Activated CD4-positive, CD25-positive, alpha-beta regulatory T cell (primary cell): Measurements from ENCODE around the gene PHACTR1.
"Not testable (repeated sequence)": the region's sequence is repeated elsewhere in the genome, so short reads cannot be mapped to it uniquely, and the experiment has no call there.

Experiments
- DNase-seq, 4 experiments: peaks; one replicate each; lab custom pipeline; 2025; lab: John Stamatoyannopoulos, UW

PHACTR1 gene

DNA sequence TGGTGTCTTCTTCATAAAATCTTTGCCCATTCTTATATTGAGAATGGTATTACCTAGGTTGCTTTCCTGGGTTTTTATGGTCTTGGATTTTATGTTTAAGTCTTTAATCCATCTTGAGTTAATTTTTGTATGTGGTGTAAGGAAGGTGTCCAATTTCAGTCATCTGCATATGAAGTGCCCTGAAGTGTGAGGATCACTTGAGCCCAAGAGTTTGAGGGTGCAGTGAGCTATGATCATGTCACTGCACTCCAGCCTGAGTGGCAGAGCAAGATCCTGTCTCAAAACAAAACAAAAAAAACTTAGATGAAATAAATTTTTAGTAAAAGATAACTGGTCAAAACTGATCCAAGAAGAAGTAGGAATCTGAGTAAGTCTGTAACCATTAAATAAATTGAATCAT lies 396.4 kb downstream of the PHACTR1 start:
- DNase-seq = no peak

DNA sequence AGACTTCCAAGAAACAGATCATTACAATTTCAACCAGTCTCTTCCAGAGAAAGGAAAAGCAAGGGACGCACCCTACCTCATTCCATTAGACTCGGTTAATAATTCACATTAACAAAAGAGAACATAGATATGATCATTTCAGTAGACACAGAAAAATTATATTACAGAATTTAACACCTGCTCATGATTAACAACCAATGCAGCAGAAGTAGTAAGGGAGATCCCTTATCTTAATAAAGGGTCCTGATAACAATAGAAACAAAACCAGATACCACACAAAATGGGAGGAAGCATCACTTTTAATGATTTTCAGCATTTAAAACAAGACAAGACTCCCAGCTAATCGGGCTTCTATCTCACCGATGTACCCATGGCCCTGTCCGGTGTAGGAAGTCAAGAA lies 396.8 kb downstream of the PHACTR1 start:
- no peak for DNase-seq

DNA sequence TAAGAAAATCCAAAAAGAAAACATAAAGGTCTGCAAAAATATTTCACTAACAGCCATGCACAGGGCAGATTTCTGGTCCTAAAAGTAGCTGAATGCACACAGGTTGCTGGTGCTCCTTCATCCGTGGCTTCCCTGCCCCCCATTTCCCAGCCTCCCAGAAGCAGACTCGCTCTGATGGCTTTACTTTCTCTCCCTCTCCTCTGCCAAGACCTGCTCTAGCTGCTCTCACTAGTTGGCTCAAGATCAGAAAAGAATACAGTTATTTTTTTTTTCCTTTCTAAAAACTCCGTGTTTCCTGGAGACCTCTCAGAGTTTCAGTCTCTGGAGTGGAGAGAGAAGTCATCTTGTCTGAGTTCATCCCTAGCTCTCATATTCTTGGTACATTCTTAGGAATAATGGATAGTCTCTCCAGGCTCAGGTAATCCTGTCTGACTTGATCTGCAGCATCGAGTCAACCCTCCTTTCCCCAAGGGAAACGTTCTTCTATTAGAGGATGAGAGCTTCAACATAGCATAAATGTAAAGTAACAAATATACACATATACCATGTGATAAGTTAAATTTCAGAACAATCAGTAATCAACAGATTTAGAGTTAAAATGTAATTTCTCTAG lies 397.5 kb downstream of the PHACTR1 start:
- DNase-seq = no peak

GRCh38 chr6:13116155-13116554 lies 399.6 kb downstream of the PHACTR1 start:
- no peak for DNase-seq

DNA sequence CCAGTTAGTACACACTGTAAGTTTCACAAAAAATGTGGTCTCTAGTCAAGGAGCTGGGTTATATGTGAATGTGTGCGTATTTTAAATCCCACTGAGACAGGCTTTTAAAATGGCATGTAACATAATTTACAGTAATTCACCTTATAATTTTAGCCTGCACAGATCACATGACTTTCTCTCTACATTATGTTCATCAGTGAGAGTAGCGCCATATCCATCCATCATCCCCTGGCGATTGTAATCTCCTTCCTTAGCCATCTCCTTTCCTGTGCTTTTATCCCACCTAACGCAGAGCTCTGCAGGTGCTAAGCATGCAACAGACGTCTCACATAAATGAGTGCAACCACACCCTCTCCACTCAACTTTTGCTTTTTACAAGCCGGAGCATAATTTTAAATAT lies 401.0 kb downstream of the PHACTR1 start:
- DNase-seq = no peak

GRCh38 chr6:13119549-13119948 lies 403.0 kb downstream of the PHACTR1 start:
- no peak for DNase-seq

DNA sequence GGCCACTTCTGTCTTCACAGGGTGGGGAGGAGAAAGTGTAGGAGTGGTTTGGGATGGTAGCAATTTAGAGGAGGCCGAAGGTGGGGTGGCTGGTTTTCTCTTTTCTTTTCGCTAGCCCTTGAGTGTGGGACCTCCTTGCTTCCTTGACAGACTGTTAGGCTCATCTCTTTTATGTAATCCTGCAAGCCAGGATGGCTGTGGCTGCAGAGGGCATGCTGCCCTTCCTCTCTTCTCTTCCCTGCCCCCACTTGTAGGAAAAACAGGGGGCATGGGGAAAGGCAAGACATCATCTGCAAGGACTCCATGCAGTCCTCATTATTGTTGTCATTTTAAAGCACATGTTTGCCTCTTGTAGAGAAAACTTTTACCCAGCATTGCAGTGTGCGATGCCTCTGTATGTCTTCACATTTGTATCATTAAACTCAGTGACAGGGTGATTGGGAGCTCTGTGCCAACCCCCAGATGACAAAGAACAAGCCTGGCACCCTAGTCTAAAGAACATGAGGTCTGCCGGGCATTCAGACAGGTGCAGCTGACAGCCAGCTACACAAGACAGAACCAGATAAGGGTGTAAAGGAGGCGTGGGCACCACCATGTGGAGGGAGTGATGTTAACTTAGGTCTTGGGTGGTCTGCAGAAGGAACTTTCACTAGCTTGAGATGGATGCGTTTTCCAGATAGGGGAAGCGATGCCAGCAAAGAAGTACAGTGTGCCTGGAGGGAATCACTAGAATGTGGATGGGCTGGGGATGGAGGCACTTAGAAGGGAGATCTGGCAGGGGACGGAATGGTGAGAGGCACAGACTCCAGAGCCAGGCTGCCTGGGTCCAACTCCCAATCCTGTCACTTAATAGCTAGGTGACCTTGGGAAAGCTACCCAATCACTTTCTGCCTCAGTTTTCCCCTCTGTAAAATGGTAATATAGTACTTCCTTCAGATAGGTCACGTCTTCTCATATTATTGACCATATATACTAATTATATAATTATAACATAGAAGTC lies 404.2 kb downstream of the PHACTR1 start:
- no peak for DNase-seq

DNA sequence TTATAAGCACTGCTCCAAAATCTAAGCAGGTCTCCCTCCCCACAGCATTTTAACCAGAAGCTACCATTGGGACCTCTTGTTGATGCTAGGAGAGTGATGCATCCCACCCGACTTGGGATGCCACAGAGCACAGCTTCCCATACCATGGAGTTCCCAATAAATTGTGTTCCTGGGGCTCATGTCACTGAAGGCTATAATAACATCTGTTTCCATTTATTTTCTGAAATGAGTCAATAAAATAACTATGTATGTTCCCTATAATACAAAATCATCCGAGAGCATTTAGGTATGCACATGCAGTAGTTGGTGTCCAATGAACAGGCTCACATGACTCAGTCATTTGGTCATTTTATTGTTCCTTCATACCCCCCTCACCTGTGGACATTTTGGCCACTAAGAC lies 407.6 kb downstream of the PHACTR1 start:
- no peak for DNase-seq

GRCh38 chr6:13125841-13126240 lies 409.3 kb downstream of the PHACTR1 start:
- DNase-seq = no peak

GRCh38 chr6:13131935-13132661 lies 415.5 kb downstream of the PHACTR1 start:
- DNase-seq = no peak

GRCh38 chr6:13133894-13134293 lies 417.3 kb downstream of the PHACTR1 start:
- DNase-seq = not testable (repeated sequence)

DNA sequence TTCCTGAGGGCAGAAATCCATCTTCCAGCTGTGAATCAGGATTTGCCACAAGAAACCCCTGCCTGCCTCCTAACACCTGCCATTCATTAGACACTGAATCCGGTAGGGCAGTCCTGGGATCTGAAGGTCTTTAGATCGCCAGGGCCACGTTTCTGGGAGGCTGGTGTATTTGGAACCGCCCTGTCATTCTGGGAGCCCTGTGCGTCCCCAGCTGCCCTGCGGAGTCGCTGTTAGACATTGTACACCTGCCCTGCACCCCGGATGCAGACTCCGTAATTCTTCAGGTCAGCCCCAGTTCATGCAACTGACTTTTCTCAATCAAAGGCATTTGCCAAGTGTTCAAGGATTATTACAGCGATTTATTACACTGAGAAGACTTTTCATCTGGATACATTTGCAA lies 418.6 kb downstream of the PHACTR1 start:
- no peak for DNase-seq

DNA sequence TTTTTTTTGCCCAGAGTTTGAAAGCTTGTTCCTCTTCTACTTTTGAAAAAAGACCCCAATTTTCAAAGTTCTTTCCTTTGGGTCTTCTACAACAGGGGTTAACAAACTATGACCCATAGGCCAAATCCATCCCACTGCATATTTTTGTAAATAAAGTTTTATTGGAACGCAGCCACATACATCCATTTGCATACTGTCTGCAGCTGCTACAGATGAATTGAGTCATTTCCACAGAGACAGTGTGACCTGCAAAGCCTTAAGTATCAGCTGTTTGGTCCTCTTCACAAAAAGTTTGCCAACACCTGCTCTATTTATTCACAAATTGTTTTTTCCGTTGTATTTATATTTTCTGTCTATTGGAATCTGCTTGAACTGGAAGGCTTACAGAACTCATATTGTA lies 422.6 kb downstream of the PHACTR1 start:
- no peak for DNase-seq

- DNase-seq = no peak
These were observed 424.4 kb downstream of the PHACTR1 start for GRCh38 chr6:13140980-13141379.

DNA sequence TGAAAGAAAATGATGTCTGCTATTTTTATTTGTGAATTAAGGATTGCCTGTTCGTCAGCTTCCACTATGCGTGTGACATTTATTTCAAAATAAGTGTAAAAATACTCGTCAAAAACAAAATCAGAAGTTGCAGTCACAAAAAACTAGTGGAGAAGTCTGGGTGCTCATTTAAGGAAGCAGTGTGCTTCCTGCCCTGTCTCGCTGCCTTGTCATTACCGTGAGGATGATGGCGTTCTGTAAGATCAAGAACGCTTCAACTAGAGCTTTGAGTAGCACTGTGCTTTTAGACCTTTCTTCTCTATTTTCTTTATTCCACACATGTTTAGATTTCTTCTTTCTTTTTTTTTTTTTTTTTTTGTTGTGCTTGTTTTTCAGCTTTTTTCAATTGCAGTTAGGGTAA lies 424.8 kb downstream of the PHACTR1 start:
- no peak for DNase-seq

GRCh38 chr6:13142611-13143010 lies 426.0 kb downstream of the PHACTR1 start:
- no peak for DNase-seq

DNA sequence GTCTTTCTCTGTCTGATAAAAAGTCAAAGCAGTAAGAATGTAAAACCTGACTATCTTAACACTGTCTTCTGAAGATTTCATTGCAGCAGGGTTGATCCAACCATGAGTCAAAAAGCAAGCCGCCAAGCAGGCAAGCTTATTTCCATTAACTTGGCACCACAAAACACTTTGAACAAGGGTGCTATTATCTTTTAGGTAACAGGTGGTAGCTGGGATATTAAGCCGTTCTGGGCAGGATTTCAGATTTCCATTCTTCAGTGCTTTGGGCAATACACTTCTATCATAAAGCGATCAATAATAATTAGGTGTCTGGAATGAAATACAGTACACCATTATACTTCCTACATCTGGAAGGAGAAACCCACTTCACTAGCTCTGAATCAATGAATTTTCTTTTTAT lies 429.9 kb downstream of the PHACTR1 start:
- DNase-seq = no peak

- DNase-seq = no peak
These were observed 430.8 kb downstream of the PHACTR1 start for GRCh38 chr6:13147376-13147775.

DNA sequence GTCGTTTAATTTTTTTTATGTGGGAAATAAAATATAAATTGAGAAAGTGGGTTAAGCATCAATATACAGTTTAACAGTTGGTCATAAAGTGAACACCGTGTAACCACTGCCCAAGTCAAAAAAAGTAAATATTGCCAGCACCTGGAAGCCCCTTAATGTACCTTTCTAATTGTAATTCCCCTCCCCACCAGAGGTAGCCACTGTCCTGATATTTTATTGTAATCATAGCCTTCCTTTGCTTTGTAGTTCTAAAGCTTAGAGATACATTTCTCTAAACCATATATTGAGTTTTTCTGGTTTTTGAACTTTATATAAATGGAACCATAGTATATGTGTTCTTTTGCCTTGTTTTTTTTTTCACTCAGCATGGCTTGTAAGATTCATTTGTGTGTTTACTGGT lies 431.2 kb downstream of the PHACTR1 start:
- no peak for DNase-seq

- no peak for DNase-seq
These were observed 436.2 kb downstream of the PHACTR1 start for GRCh38 chr6:13152764-13153163.

GRCh38 chr6:13156381-13156780 lies 439.8 kb downstream of the PHACTR1 start:
- no peak for DNase-seq

GRCh38 chr6:13157293-13157692 lies 440.7 kb downstream of the PHACTR1 start:
- DNase-seq = no peak

GRCh38 chr6:13159300-13159699 lies 442.7 kb downstream of the PHACTR1 start:
- DNase-seq = no peak
